OCI-LY3 (cell line): ENCODE data around the gene ADGRL2.

ENCODE experiments used
- H2AFZ ChIP-seq: fragments of 200-600, 300-600 bp; shearing (Covaris generic); 2 replicates; pipeline ENCODE4 v1.6.0; 2014; ENCODE audit warnings: antibody characterized with exemption, low read depth, low read length
- H3K27ac ChIP-seq: fragments of 200-600, 300-600 bp; sonication (generic); 2 replicates; pipeline ENCODE4 v1.5.1; 2014; ENCODE audit warnings: mild to moderate bottlenecking, low read length, moderate library complexity, mixed read lengths
- H3K27me3 ChIP-seq: fragments of 200-600, 300-600 bp; sonication (generic); 2 replicates; pipeline ENCODE4 v1.6.1; 2014; ENCODE audit warnings: low read depth, low read length, mixed read lengths
- H3K36me3 ChIP-seq: fragments of 200-600, 300-600 bp; sonication (generic); replicated peaks from 2 replicates; pipeline ENCODE3; 2014; ENCODE audit warnings: low read depth, low read length, mixed read lengths
- H3K4me1 ChIP-seq: fragments of 300-600, 200-600 bp; sonication (generic); 2 replicates; pipeline ENCODE4 v1.6.1; 2014; ENCODE audit warnings: low read length, mixed read lengths
- H3K4me2 ChIP-seq: fragments of 200-600, 300-600 bp; sonication (generic); 2 replicates; pipeline ENCODE4 v1.6.1; 2014; ENCODE audit warnings: low read length, mixed read lengths
- H3K4me3 ChIP-seq: fragments of 300-600, 200-600 bp; sonication (generic); 2 replicates; pipeline ENCODE4 v1.5.1; 2014; ENCODE audit warnings: antibody characterized with exemption, mild to moderate bottlenecking, low read length, moderate library complexity
- H3K79me2 ChIP-seq: fragments of 300-600, 200-600 bp; shearing (Covaris generic); 2 replicates; pipeline ENCODE4 v1.6.1; 2014; ENCODE audit warnings: mild to moderate bottlenecking, low read length, mixed read lengths
- H3K9ac ChIP-seq: fragments of 300-600, 200-600 bp; shearing (Covaris generic); 2 replicates; pipeline ENCODE4 v1.6.0; 2014; ENCODE audit warnings: mild to moderate bottlenecking, low read length, moderate library complexity
- H3K9me3 ChIP-seq: fragments of 200-600, 300-600 bp; shearing (Covaris generic); 2 replicates; pipeline ENCODE4 v1.6.1; 2014; ENCODE audit warnings: low read length, mixed read lengths; ENCODE audit not compliant: insufficient read depth
- H4K20me1 ChIP-seq: fragments of 200-600, 300-600 bp; sonication (generic); 2 replicates; pipeline ENCODE4 v1.6.1; 2016; ENCODE audit warnings: low read length, mixed read lengths; ENCODE audit not compliant: insufficient read depth
- CTCF ChIP-seq: fragments of 200-600, 300-600 bp; sonication (generic); IDR thresholded peaks from 2 replicates; pipeline ENCODE4 v1.5.1; 2014; ENCODE audit warnings: antibody characterized with exemption, low read length, low read depth
- EZH2phosphoT487 ChIP-seq: fragments of 200-600 bp; shearing (Covaris generic); IDR thresholded peaks from 2 replicates; pipeline ENCODE4 v1.6.1; 2018; ENCODE audit warnings: antibody characterized with exemption, mixed run types, low read depth

Gene ADGRL2

GRCh38 chr1:81949421-81949820 lies 148.7 kb downstream of the ADGRL2 start:
- Histone ChIP-seq H3K4me3 (no peak overlapping the region), H2AFZ (no peak overlapping the region), H3K27me3 (no peaks in the 10 kb centered on the region), H3K9me3 (no peaks in the 10 kb centered on the region), H4K20me1 (no peaks in the 10 kb centered on the region), H3K36me3 (no peaks in the 10 kb centered on the region), H3K4me1 (no peaks in the 10 kb centered on the region), H3K4me2 (no peak overlapping the region), H3K79me2 (no peaks in the 10 kb centered on the region), H3K27ac (no peak overlapping the region), H3K9ac (no peak overlapping the region)
- TF ChIP-seq EZH2phosphoT487: no peak

GRCh38 chr1:81950037-81950436 lies 149.3 kb downstream of the ADGRL2 start:
- Histone ChIP-seq H3K79me2 (no peaks in the 10 kb centered on the region), H4K20me1 (no peaks in the 10 kb centered on the region), H3K4me2 (no peak overlapping the region), H3K9ac (no peak overlapping the region), H3K9me3 (no peaks in the 10 kb centered on the region), H2AFZ (no peak overlapping the region), H3K27ac (no peak overlapping the region), H3K4me3 (no peak overlapping the region), H3K4me1 (no peaks in the 10 kb centered on the region), H3K36me3 (no peaks in the 10 kb centered on the region), H3K27me3 (no peaks in the 10 kb centered on the region)
- TF ChIP-seq EZH2phosphoT487 (no peak), CTCF (no peak)

GRCh38 chr1:81950591-81951244 lies 150.0 kb downstream of the ADGRL2 start:
- H3K4me1 ChIP-seq: no peaks in the 10 kb centered on the region
- no peak overlapping the region for H3K9ac ChIP-seq
- H3K36me3 ChIP-seq: no peaks in the 10 kb centered on the region
- no peaks in the 10 kb centered on the region for H4K20me1 ChIP-seq
- H3K79me2 ChIP-seq: no peaks in the 10 kb centered on the region
- TF ChIP-seq EZH2phosphoT487 (no peak), CTCF (no peak)
- no peaks in the 10 kb centered on the region for H3K27me3 ChIP-seq
- no peak overlapping the region for H3K4me3 ChIP-seq
- H3K9me3 ChIP-seq: no peaks in the 10 kb centered on the region
- H3K4me2 ChIP-seq: no peak overlapping the region
- H2AFZ ChIP-seq: no peak overlapping the region
- H3K27ac ChIP-seq: no peak overlapping the region

GRCh38 chr1:81954534-81955020 lies 153.8 kb downstream of the ADGRL2 start:
- Histone ChIP-seq H3K4me3 (no peak overlapping the region), H3K27ac (no peak overlapping the region), H3K79me2 (no peaks in the 10 kb centered on the region), H3K27me3 (no peaks in the 10 kb centered on the region), H3K4me1 (no peaks in the 10 kb centered on the region), H3K9ac (no peak overlapping the region), H2AFZ (peak overlapping the region; percentile 46; the same call in 1 of the 2 replicates), H3K36me3 (no peaks in the 10 kb centered on the region), H3K4me2 (no peak overlapping the region), H3K9me3 (no peaks in the 10 kb centered on the region), H4K20me1 (no peaks in the 10 kb centered on the region)
- TF ChIP-seq EZH2phosphoT487 (no peak), CTCF (no peak)
